Activated T-helper 1 cell treated with anti-CD3 and anti-CD28 coated beads, Interleukin-12 subunit alpha, Interleukin-12 subunit beta, Interleukin-2, Interleukin-4 antibody, amounts not matched to agents 30 ng/mL and 10 ng/mL and 1 ng/mL, durations not matched to agents 14 hours and 24 hours and 36 hours (primary cell): ENCODE data around the gene MAU2. TPM values are rescaled to one million over a fixed set of nuclear protein-coding genes. Genes with fewer than 3 reads are reported as not detected.
"Not testable (repeated sequence)": the region's sequence is repeated elsewhere in the genome, so short reads cannot be mapped to it uniquely, and the experiment has no call there.

Experiments
- DNase-seq: peaks from one replicate; pipeline ENCODE4 v3.0.0; 2021; ENCODE audit warnings: low spot score
- H3K27ac Mint-ChIP-seq: one replicate; pipeline ENCODE4 v1.8.0; 2021; ENCODE audit warnings: mild to moderate bottlenecking, mixed read lengths
- H3K27me3 Mint-ChIP-seq: one replicate; pipeline ENCODE4 v1.8.0; 2022; ENCODE audit warnings: mild to moderate bottlenecking, moderate library complexity, mixed read lengths; ENCODE audit not compliant: insufficient read depth
- H3K36me3 Mint-ChIP-seq: one replicate; pipeline ENCODE4 v1.8.0; 2021; ENCODE audit warnings: low read depth, mixed read lengths
- H3K4me1 Mint-ChIP-seq: one replicate; pipeline ENCODE4 v1.8.0; 2021; ENCODE audit warnings: low read depth, mixed read lengths
- H3K4me3 Mint-ChIP-seq: one replicate; pipeline ENCODE4 v1.8.0; 2021; ENCODE audit warnings: mild to moderate bottlenecking, moderate library complexity, mixed read lengths
- H3K9me3 Mint-ChIP-seq: one replicate; pipeline ENCODE4 v1.8.0; 2021; ENCODE audit warnings: mixed read lengths
- intact Hi-C: fragments of 100-400 bp; cut with micrococcal nuclease; formaldehyde crosslinking; loops from one replicate; pipeline ENCODE4 v1.15.1; 2024
- total RNA-seq: library from RNA; stranded (reverse); gene quantifications from 2 replicates; pipeline ENCODE4 v1.2.3, GENCODE V29; 2022

MAU2 gene
- total RNA-seq, 1 donor from 2014 or later: 71.4 TPM

DNA sequence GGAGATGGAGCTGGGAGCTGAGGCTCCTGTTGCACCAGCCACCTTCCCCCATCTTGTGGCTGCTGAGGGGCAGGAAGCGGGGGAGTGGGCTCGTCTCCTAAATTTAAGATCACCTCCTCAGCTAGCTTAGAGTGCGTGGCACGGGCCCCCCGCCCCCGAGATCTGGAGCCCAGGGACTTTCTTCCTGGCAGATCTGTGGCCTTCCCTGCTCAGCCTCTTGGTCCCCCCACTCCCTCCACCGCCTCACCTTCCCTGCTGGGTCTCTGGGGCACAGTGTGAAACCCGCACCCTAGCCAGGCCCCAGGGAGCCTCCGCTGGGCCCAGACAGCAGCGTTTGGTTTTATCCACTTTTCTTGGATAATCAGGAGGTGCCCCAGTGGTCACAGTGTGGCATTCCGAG lies 35.9 kb downstream of the MAU2 start:
- no peak for DNase-seq
- Mint-ChIP-seq H3K4me3 (no peak overlapping the region), H3K27ac (no peak overlapping the region), H3K9me3 (no peaks in the 10 kb centered on the region), H3K27me3 (no peaks in the 10 kb centered on the region), H3K4me1 (peaks cover 23% of the 10 kb centered on the region), H3K36me3 (peaks cover 16% of the 10 kb centered on the region)
- intact Hi-C loops: no loop called here

DNA sequence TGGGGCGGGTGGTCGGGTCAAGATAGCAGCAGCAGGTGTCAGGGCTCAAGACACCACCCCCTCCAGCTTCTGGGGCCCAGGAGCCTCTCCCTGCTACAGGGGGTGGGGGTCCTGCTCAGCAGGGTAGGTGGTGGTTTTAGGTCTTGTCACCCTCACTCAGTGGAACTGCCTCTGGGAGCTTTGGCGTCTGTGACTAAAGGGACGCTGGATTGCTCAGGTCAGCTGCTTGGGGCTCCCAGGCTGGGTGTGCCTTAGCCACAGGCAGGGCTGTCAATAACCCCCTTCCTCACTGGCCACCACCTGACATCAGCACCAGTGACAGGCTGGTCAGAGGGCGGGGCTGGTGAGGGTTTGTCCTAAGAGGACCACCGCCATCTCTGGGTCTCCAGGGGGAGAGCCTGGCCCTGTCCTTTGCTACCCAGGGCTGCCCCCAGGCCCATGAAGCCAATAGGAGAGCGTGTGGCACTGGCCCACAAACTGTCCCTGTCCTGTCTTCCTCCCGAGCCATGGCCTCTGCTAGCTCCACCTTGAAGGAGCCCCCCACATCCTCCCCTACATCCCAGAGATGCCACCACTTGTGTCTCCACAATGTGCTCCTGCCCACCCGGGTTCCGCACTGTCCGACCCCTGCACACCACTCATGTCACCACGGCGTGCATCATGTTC lies 36.4 kb downstream of the MAU2 start:
- Mint-ChIP-seq H3K9me3 (no peaks in the 10 kb centered on the region), H3K27me3 (no peaks in the 10 kb centered on the region), H3K4me3 (no peak overlapping the region), H3K4me1 (peaks cover 23% of the 10 kb centered on the region), H3K27ac (no peak overlapping the region), H3K36me3 (peaks cover 14% of the 10 kb centered on the region)
- no peak for DNase-seq
- intact Hi-C loops: no loop called here

DNA sequence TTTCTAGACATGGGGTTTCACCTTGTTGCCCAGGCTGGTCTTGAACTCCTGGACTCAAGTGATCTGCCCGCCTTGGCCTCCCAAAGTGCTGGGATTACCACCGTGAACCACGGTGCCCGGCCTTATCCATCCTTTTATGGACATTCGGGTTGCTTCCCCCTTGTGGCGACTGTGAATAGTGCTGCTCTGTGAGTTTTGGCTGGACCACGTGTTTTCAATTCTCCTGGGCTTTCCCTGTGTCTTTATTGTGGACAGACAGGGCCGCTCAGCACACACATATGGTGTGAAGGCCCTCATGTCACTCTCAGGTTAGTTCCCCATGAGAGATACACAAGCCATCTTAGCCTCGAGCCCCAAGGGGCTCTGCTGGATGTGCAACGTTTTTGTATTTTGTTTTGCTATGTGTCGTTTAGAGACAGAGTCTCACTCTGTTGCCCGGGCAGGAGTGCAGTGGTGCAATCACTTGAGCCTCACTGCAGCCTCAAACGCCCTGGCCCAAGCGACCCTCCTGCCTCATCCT lies 40.5 kb downstream of the MAU2 start:
- Mint-ChIP-seq H3K4me3 (no peak overlapping the region), H3K9me3 (no peaks in the 10 kb centered on the region), H3K4me1 (peaks cover 30% of the 10 kb centered on the region), H3K27ac (peak overlapping the region; percentile 52), H3K36me3 (peaks cover 4% of the 10 kb centered on the region), H3K27me3 (no peaks in the 10 kb centered on the region)
- intact Hi-C loops: loop anchor here (1.0 to 2.0 kb wide), 3 partner anchors 41 to 174 kb away; partner anchors contain the start of genes MAU2 and SUGP1
- DNase-seq: peak; percentile 65

DNA sequence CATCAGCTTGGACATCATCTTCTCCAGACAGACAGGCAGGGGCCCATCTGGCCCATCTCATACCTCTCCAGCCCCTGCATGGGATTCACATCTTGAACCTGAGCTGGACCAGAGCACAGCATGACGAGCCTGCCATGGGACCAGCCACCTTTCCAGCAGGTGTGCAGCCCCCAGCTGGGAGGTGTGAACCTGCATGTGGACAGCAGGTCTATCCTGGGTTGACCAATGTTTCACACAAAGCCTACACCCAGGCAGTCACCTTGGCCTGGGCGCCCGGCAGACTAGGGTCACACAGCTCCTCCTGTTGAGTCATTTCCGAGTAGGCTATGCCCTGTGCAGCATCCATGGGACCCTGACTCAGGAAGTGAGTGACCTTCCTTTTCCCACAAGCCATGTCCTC lies 41.4 kb downstream of the MAU2 start:
- Mint-ChIP-seq H3K9me3 (no peaks in the 10 kb centered on the region), H3K4me1 (peaks cover 36% of the 10 kb centered on the region), H3K27me3 (no peaks in the 10 kb centered on the region), H3K27ac (peak overlapping the region; percentile 51), H3K36me3 (peaks cover 4% of the 10 kb centered on the region), H3K4me3 (no peak overlapping the region)
- no peak for DNase-seq
- intact Hi-C loops: no loop called here

DNA sequence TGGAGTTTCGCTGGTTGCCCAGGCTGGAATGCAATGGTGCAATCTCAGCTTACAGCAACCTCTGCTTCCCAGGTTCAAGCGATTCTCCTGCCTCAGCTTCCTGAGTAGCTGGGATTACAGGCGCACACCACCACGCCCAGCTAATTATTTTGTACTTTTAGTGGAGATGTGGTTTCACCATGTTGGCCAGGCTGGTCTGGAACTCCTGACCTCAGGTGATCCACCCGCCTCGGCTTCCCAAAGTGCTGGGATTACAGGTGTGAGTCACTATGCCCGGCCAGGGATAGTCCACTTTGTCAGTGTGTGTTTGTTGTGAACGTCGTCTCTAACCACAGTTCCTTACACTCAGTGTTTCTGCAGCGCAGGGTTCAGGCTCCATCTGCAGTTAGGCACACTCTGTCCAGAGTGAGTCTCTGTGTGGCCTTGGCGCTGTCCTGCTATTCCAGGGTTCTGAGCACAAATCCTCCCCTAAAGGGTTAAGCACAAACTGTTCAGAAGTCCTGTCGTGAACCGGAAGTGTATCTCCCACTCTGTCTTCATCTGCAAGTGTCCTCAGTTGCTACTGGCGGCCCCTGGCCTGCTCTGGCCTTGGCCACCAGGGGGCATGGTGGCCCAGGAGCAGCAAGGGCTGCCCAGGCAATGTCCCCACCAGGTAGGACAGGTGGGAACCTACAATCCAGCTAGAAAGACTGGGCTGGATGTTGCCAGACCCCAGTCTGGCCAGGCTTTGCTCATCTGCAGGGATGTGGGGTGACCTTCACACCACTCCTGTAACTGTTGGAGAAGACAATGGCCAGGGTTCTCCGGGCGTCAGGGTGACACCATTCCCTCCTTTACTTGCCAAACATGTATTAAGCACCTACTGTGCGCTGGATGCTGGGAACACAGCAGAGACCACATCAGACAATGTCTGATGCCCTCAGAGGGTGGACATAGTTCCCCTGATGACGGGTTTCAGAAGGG lies 46.1 kb downstream of the MAU2 start:
- no peak overlapping the region for H3K27ac Mint-ChIP-seq
- H3K9me3 Mint-ChIP-seq: no peaks in the 10 kb centered on the region
- no peaks in the 10 kb centered on the region for H3K27me3 Mint-ChIP-seq
- peak overlapping the region; percentile 55 for H3K4me3 Mint-ChIP-seq
- DNase-seq: peak; percentile 66
- intact Hi-C loops: loop anchor here (1.0 to 2.0 kb wide), 4 partner anchors 19 to 124 kb away; no protein-coding TSS in a partner anchor
- peaks cover 14% of the 10 kb centered on the region for H3K4me1 Mint-ChIP-seq
- H3K36me3 Mint-ChIP-seq: no peaks in the 10 kb centered on the region

DNA sequence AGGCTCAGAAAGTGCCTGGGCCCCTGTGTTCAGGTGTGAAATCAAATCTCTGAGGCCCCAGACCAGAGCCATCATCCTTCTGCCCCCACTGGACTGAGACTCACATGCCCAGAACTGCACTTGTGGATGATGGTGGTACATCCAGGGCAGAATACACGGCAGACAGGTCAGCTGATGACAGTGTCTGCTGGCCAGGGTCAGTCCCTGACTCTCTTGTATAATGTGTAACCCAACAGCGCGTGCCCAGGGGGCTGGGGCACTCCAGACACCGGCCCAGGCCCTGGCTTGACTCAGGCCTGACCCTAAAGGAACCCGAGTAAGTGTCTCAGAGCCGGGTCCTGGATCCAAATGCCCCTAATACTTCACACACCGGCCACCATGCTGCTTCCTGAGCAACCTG lies 47.5 kb downstream of the MAU2 start:
- H3K27me3 Mint-ChIP-seq: no peaks in the 10 kb centered on the region
- intact Hi-C loops: no loop called here

DNA sequence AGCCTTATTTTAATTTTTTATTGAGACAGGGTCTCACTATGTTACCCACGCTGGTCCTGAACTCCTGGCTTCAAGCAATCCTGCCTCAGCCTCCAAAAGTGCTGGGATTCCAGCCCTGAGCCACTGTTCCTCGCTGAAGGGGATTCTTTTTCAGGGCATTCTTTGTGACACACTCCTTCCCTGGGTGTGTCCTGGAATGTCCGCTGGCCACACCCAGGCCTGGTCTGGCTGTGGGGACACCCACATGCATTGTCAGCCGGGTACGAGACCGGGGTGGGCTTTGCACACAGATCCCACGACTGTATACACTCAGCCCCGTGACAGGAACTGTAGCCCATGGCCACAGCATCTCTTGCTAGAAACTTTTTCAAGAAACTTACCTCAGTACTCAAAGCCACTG lies 50.4 kb downstream of the MAU2 start:
- Mint-ChIP-seq H3K36me3 (no peaks in the 10 kb centered on the region), H3K9me3 (no peaks in the 10 kb centered on the region), H3K4me3 (no peak overlapping the region), H3K27me3 (no peaks in the 10 kb centered on the region), H3K27ac (no peak overlapping the region), H3K4me1 (peaks cover 15% of the 10 kb centered on the region)
- no peak for DNase-seq
- intact Hi-C loops: no loop called here

More for the DNA sequence above, 47.5 kb downstream of the MAU2 start:
- DNase-seq: no peak
- Mint-ChIP-seq H3K36me3 (no peaks in the 10 kb centered on the region), H3K4me1 (peaks cover 19% of the 10 kb centered on the region), H3K4me3 (no peak overlapping the region), H3K9me3 (no peaks in the 10 kb centered on the region), H3K27ac (no peak overlapping the region)

DNA sequence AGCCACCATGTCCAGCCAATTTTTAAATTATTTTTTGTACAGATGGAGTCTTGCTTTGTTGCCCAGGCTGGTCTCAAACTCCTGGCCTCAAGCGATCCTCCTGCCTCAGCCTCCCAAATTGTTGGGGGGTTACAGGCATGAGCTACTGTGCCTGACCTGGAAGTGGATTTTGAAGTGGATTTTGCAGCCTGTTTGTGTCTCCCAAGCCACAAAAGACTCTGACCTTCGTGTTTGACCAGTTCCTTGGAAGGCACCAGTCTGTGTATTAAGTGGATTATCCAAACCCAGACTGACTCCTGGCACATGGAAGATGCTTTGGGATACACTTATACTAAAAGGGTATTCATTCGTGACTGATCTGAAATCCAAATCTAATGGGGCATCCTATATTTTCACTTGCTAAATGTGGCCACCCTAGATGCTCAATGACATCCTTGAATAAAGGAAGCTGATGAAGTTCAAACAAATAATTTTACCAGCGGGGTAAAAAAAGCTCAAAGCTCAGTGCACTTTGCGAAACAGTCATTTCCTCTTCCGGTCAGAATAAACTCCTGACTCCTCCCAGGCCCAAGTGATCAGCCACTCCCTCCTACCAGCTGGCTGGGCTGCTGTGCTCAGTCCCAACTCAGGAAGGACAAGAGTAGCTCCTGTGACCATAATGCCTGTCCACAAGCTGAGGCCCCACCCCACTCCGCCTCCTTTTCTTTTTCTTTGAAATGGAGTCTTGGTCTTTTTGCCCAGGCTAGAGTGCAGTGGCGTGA lies 52.2 kb downstream of the MAU2 start:
- Mint-ChIP-seq H3K4me1 (peaks cover 8% of the 10 kb centered on the region), H3K27me3 (no peaks in the 10 kb centered on the region), H3K27ac (peak overlapping the region; percentile 85), H3K4me3 (no peak overlapping the region), H3K9me3 (no peaks in the 10 kb centered on the region), H3K36me3 (no peaks in the 10 kb centered on the region)
- DNase-seq: peak; percentile 17
- intact Hi-C loops: no loop called here

DNA sequence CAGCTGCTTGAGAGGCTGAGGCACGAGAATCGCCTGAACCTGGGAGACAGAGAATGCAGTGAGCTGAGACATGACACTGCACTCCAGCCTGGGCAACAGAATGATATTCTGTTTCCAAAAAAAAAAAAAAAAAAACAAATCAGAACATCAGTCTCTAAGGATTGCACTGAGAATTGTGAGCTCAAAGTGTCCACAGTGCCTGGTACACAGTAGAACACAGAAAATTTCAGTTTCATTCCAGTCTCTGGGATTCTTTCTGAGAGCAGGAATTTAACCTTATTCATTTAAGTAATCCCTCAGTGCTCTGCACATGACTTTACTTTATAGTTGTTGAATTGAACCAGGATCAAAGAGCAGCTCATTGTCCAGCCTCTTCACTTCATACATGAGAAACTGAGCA lies 58.9 kb downstream of the MAU2 start:
- intact Hi-C loops: no loop called here
- Mint-ChIP-seq H3K4me1 (peaks cover 7% of the 10 kb centered on the region), H3K36me3 (no peaks in the 10 kb centered on the region), H3K27me3 (peaks cover 2% of the 10 kb centered on the region), H3K27ac (no peak overlapping the region), H3K4me3 (no peak overlapping the region), H3K9me3 (no peaks in the 10 kb centered on the region)
- DNase-seq: no peak

DNA sequence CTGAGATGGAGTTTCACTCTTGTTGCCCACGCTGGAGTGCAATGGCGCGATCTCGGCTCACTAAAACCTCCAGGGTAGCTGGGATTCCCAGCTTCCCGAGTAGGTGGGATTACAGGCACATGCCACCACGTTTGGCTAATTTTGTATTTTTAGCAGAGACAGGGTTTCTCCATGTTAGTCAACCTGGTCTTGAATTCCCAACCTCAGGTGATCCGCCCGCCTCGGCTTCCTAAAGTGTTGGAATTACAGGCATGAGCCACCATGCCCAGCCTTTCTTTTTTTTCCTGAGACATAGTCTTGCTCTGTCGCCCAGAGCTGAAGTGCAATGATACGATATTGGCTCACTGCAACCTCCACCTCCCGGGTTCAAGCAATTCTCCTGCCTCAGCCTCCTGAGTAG lies 59.7 kb downstream of the MAU2 start:
- H3K27me3 Mint-ChIP-seq, intact Hi-C loops, H3K27ac Mint-ChIP-seq: not testable (repeated sequence)

DNA sequence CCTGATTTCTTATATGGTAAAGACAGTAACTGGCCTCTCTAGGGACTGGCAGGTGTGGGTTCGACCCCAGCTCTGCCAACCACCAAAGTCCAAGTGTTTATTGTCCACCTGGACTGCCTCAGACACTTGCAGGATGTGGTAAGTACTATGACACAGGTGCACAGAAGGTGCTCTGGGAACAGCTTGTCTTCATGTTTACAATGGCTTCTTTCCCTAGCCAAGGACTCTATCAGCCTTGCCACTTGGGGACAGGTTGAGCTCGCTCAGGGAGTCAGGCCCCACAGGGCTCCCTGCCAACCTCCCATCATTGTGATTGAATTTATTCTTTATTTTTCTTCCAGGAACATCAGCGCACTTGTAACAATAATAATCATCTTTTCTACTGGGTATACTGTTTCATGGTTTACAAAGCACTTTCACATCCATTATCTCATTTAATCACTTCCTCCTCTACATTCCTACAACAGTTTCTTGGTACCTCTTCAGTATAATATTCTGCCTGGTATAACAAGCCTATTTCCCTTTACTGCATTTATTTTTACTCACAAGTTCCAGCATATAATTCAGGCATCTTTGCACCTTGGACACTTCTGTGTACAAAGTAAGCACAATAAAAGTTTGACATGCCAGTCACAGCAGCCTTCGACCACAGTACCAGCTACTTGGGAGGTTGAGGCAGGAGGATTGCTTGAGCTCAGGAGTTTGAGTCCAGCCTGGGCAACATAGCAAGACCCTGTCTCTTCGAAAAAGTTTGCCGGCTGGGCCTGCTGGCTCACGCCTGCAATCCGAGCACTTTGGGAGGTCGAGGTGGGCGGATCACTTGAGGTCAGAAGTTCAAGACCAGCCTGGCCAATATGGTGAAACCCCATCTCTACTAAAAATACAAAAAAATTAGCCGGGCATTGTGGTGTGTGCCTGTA lies 60.6 kb downstream of the MAU2 start:
- Mint-ChIP-seq H3K36me3 (no peaks in the 10 kb centered on the region), H3K27ac (no peak overlapping the region), H3K27me3 (peaks cover 2% of the 10 kb centered on the region)

More for the DNA sequence above, 59.7 kb downstream of the MAU2 start:
- H3K4me1 Mint-ChIP-seq, H3K4me3 Mint-ChIP-seq, H3K36me3 Mint-ChIP-seq, H3K9me3 Mint-ChIP-seq, DNase-seq: not testable (repeated sequence)

DNA sequence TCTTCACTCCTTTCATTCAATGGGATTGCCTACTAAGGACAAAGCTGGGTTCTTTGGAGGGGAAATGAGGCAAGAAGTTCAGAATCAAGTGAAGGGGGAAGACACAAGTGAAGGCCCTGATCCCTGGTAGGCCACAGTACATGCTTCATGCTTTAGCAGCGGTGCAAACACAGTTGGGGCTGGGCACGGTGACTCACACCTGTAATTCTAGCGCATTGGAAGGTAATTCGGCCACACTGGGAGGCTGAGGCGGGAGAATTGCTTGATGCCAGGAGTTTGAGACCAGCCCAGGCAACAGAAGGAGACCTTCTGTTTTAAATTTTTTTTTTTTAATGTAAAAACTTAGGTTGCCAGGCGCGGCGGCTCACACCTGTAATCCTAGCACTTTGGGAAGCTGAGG lies 61.5 kb downstream of the MAU2 start:
- H3K27ac Mint-ChIP-seq: no peak overlapping the region
- intact Hi-C loops: no loop called here

More for the DNA sequence above, 60.6 kb downstream of the MAU2 start:
- intact Hi-C loops: no loop called here
- DNase-seq: no peak
- H3K4me1 Mint-ChIP-seq: peaks cover 7% of the 10 kb centered on the region
- H3K4me3 Mint-ChIP-seq: no peak overlapping the region
- no peaks in the 10 kb centered on the region for H3K9me3 Mint-ChIP-seq

More for the DNA sequence above, 61.5 kb downstream of the MAU2 start:
- Mint-ChIP-seq H3K4me1 (peaks cover 15% of the 10 kb centered on the region), H3K27me3 (peaks cover 2% of the 10 kb centered on the region), H3K9me3 (no peaks in the 10 kb centered on the region), H3K36me3 (no peaks in the 10 kb centered on the region), H3K4me3 (no peak overlapping the region)
- DNase-seq: no peak
